HG02981 (cell line): ENCODE measurements around the gene CCDC18.
A peak's percentile ranks its signal among the peaks of the same experiment; 100 is the strongest.
"Not testable (repeated sequence)": the region's sequence is repeated elsewhere in the genome, so short reads cannot be mapped to it uniquely, and the experiment has no call there.

ENCODE experiments used
- ATAC-seq: cut with Tn5 transposase; IDR thresholded peaks from one replicate; pipeline ENCODE4 v1.9.1; 2021; ENCODE audit warnings: mild to moderate bottlenecking, moderate library complexity; ENCODE audit not compliant: unreplicated experiment

The CCDC18 gene

GRCh38 chr1:93170141-93170678 is 10.3 kb upstream of the CCDC18 start:
- ATAC-seq: not testable (repeated sequence)

DNA sequence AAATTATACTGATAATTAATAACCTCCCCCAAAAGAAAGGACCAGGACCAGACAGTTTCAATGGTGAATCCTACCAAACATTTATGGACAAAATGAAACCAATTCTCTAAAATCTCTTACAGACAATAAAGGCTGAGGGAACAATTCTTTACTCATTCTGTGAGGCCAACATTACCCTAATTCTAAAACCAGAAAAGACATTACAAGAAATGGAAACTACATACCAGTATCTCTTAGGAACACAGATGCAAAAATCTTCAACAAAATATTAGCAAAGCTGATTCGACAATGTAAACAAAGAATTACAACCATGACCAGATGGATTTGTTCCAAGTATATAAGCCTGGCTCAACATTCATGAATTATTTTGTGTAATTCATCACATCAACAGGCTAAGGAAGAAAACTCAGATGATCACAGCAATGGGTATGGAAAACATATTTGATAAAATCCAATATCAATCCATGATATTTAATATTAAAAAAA is 8.9 kb upstream of the CCDC18 start:
- ATAC-seq: no peak

- ATAC-seq: no peak
Measured at GRCh38 chr1:93172778-93173177, 7.7 kb upstream of the CCDC18 start.

DNA sequence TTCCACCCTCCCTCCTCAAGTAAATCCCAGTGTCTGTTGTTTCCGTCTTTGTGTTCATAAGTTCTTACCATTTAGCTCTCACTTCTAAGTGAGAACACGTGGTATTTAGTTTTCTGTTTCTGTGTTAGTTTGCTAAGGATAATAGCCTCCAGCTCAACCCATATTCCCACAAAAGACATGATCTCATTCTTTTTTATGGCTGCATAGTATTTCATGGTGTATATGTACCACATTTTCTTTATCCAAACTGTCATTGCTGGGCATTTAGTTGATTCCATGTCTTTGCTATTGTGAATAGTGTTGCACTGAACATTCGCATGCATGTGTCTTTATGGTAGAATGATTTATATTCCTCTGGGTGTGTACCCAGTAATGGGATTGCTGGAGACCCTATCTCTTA is 5.9 kb upstream of the CCDC18 start:
- not testable (repeated sequence) for ATAC-seq

DNA sequence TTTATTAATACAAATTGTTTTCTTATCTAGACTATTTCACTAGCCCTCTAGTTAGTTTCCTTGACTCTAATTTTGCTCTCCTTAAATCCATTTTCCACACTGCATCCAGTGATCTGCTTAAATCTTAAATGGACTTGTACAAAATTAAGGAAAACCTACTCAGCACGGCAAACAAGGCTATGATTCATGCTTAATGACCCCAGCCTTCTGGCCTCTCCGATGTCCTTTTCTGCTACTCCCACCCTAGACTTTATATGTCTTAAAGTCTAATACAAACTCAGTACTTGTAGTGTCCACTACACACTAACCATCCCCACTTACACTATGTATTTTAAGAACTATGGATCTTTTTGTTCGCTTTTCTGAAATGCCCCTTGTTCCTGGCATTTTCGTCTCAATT is 2.5 kb upstream of the CCDC18 start:
- no peak for ATAC-seq

GRCh38 chr1:93178418-93178817 is 2.1 kb upstream of the CCDC18 start:
- no peak for ATAC-seq

DNA sequence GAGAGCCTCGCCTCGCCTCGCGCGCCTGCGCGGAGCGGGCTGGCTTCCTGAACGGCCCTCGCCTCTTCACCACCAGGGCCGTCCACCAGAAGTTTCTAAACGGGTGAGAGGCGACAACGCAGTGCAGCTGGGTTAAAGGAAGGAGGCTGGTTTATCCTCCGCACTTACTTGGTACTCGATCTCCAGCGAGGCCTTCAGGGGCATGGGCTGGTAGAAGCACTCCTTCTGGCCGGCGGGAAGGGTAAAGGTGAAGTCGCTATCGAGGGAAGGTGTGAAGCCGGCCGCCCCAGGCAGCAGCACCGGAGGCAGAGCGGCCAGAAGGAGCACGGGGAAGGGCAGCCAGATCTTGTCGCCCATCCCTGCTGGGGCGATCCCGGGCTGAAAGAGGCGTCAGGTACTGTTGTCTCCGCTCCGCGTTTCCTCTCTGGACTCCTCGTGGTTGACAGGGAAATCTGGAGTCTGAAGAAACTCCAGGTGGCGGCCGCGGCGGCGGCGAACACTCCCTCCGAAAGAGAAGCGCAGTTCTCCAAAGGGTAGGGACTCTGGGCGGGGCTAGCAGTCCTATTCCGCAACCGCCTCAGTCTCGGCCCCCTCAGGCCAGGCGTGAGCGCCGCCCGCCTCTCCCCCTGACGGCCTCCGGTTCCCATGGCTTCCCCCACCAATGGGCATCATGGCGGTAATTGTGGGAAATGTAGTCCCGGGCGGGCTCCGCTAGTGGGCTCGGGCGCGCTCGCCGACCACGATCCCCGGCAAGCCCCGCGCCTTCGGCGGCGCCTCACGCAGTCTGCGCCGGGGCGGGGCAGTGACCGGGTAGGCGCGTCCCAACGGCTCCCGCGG is 420 bp upstream of the CCDC18 start, which contains the start of gene TMED5:
TMED5 (minus strand) TSS at position 528 of the 837 bp plus-strand sequence; CDS start at position 357, 171 bp downstream.
- peak; percentile 83 for ATAC-seq

DNA sequence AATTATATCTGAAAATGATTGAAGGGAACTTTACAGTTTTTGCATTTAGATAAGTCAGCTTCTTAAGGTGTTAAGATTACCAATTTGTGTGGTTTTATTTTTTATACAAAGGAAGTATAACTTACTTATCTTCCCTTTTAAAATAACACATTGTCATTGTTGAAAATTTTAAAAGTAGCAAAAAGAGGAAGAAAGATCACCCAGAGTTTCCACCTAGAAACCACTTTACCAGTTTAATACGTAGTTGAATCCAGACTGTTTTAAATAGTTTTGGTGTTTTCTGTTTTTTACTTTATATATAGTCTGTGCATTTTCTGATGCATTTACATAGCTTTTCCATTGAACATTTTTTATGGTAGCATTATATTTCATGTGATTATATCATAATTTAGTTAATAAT is 6.1 kb downstream of the CCDC18 start:
- ATAC-seq: no peak

DNA sequence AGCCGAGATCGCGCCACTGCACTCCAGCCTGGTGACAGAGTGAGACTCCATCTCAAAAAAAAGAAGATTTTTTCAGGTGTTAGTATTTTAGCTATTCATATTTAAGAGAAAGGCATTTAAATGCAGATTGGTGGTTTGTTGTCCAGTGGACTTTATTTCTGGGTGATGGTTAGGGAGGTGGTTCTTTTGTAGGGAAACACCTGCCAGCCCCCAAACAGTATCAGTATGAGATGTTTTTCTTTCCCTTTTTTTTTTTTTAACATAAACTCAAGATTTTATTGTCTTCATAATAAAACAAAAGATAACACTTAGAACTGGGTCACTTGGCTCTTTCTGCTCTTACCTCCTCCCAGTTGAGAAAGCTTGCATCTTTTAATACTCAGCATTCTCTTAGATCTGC is 9.9 kb downstream of the CCDC18 start:
- ATAC-seq: no peak

DNA sequence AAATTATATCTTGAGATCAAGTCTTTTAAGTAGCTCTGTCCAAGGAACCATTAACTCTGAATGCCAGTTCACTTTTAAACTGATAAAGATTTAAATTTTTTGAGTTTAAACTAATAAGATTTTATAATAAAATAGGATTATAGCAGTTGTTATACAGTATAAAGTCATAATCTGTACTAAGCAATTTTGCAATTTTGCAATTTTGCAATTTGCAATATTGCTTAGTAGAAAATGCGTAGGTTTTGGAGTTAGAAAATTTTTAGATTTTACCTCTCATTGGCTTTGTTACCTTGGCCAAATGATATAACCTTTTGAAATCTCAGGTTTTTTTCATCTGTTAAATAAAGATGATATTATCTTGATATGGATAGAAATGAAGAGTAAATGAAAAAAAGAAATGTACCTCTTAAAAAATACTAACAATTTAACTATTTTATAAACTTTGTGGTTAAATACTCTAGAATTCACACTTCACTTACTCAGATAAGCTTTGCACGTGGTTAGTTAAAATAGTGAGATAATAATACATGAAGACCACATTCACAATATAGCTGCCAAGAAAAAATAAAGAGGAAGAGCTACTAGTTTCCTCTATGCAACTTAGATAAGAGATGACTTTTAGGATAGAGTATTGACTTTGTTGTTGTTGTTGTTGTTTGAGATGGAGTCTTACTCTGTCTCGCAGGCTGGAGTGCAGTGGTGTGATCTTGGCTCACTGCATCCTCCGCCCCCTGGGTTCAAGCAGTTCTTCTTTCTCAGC is 13.9 kb downstream of the CCDC18 start:
- no peak for ATAC-seq

- ATAC-seq: no peak
Measured at GRCh38 chr1:93196591-93196990, 16.1 kb downstream of the CCDC18 start.

DNA sequence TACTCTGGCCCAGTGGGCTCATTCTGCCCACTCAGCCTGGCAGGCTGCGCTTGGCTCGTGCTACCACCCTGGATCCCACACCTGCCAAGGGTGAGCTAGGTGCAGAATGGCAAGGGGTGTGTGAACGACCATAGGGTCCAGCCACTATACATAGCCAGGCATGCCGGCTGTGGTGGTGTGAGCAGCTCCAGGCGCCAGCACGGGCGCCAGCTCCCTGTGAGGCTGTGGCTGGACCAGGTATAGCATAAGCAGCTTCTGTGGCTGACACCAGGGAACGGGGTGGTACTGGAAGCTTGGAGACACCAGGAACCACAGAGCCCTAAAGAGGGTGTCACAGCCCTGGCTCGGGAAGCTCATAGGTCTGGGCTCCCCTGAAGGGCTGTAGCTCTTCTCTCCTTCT is 18.6 kb downstream of the CCDC18 start:
- ATAC-seq: no peak

DNA sequence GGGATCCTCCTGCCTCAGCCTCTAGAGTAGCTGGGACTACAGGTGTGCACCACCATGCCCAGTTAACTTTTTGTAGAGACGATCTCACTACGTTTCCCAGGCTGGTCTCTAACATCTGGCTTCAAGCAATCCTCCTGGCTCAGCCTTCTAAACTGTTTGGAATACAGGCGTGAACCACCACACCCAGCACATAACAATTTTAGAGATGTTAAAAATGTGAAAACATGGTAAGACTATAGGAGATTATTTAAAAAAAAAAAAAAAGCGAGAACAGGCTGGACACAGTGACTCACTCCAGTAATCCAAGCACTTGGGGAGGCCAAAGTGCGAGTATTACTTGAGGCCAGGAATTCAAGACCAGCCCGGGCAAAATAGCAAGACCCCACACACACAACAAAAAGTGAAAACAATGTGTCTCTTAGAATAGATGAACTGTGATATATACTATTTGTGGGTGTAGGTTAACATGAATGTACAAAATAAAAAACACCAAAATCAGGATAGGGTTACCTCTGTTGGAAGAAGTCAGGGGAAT is 19.6 kb downstream of the CCDC18 start:
- no peak for ATAC-seq

GRCh38 chr1:93200714-93201113 is 20.2 kb downstream of the CCDC18 start:
- no peak for ATAC-seq

DNA sequence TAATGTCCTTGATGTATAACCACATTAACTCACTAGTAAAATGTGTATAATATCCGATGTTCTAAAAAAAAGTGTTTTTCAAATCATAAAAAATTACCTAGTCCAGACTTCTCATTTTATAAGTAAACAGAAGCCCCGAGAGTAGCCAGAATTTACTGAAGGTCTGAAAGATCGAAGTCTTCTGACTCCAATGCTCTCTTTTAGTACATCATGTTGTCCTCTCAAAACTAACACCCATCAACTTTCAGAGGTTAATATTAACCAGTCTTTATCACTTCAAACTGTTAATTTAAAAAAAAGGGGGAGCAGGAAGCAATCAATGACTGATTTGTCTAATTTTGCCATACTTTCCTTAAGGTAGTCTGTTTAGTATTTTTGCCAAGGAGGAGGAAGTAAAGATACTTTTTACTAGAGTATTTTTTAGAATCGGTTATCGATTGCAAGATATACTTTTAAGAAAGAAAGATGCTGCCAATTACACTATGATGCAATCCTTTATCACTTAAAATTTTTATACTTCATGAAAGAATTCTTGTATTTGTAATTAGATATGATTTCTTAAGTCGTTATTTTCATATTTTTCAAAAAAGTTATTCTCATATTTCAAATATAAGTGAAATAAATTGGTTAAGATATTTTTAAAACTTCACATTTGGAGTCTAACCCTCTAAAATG is 25.5 kb downstream of the CCDC18 start:
- ATAC-seq: no peak

DNA sequence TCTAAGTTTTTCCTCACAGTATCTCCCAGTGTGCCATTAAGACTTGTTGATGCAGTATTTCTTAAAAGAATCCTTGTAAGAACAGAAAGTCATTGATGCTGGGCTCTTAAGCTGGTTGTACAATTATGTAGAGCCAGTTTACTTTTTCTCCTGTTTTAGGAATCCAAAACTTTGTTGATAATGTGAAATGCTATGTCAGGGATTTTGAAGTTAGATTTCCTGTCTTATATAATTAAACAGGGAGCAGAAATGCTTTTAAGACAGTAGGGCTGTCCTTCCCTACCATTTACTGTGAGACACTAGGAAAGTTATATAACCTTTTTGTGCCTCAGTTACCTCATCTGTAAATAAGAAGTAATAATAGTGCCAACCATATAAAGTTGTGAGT is 26.0 kb downstream of the CCDC18 start:
- no peak for ATAC-seq

GRCh38 chr1:93207211-93207610 is 26.7 kb downstream of the CCDC18 start:
- no peak for ATAC-seq

DNA sequence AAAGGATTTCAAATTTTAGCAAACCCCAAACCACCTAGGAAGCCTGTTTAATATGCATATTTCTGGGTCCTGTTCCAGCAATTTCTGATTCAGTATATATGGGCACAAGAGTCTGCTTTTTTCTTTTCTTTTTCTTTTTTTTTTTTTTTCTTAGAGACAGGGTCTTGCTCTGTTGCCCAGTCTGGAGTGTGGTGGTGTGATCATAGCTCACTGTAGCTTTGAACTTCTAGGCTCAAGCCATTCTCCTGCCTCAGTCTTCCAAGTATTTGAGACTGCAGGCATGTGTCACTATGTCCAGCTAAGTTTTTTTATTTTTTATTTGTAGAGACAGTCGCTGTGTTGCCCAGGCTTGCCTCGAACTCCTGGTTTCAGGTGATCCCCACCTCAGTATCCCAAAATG is 34.8 kb downstream of the CCDC18 start:
- ATAC-seq: no peak

DNA sequence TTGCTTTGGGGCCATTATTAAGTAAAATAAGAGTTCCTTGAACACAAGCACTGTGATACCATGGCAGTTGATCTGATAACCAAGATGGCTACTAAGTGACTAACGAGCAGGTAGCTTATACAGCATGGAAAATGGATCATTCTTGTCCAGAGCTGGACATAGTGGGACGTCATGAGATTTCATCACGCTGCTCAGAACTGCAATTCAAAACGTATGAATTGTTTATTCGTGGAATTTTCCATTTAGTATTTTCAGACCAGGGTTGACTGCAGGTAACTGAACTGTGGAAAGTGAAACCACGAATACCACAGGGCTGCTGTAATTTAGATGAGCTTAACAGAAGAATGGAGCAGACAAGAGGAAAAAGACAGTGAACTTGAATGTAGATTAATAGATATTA is 38.9 kb downstream of the CCDC18 start:
- ATAC-seq: no peak

DNA sequence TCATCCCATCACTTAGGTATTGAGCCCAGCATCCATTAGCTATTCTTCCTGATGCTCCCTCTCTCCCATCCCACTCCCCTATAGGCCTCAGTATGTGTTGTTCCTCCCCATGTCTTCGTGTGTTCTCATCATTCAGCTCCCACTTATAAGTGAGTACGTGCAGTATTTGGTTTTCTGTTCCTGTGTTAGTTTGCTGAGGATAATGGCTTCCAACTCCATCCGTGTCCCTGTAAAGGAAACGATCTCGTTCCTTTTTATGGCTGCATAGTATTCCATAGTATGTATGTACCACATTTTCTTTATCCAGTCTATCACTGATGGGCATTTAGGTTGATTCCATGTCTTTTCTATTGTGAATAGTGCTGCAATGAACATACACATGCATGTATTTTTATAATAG is 40.2 kb downstream of the CCDC18 start:
- ATAC-seq: not testable (repeated sequence)

DNA sequence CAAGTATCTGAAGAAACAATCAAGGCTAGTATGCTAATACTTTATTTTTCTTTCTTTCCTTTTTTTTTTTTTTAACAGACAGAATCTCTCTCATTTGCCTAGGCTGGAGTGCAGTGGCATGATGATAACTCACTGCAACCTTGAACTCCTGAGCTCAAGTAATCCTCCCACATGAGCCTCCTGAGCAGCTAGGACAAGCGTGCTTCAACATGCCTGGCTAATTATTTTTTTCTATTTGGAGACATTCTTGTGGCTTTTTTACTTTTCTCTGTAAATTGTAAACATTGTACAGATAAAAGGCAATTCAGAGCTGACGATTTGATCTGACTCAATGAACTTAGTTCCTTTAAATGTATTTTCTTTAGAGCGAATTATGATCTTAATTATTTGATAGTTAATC is 41.4 kb downstream of the CCDC18 start:
- ATAC-seq: no peak
